Testis (tissue), 2 donors: Measurements from ENCODE around the gene RBL2.

Experiments
- CTCF ChIP-seq, 3 experiments: fragments of 450-650 bp in 2 of 3; fragments of 200-600 bp in 1 of 3; sonication (generic) in 1 of 3; IDR thresholded peaks; one replicate each; pipeline ENCODE4 v1.5.1; 2016 to 2019; ENCODE audit warnings: antibody characterized with exemption in 3 of 3, mild to moderate bottlenecking in 2 of 3, moderate library complexity in 1 of 3
- POLR2A ChIP-seq: fragments of 450-650 bp; IDR thresholded peaks from one replicate; pipeline ENCODE4 v1.6.1; 2017; ENCODE audit warnings: antibody characterized with exemption, mild to moderate bottlenecking, moderate library complexity

- no peak for TF ChIP-seq POLR2A
- no peak for TF ChIP-seq CTCF (IDR thresholded peaks at IDR 0.05)
Observed at GRCh38 chr16:53458635-53459034, 24.4 kb downstream of the RBL2 start.
